Duodenal mucosa (tissue), 2 donors: ENCODE data around the gene PDLIM1.

ENCODE experiments used
- H3K27ac ChIP-seq: one replicate; pipeline ENCODE4 v1.7.0; 2013; ENCODE audit warnings: low read depth, low read length
- H3K27me3 ChIP-seq, 2 donors: one replicate each; pipeline ENCODE4 v1.7.0; 2013; ENCODE audit warnings: low read length in 2 of 2, control low read depth in 1 of 2; ENCODE audit not compliant: insufficient read depth in 2 of 2, control insufficient read depth in 1 of 2
- H3K36me3 ChIP-seq, 2 donors: one replicate each; pipeline ENCODE4 v1.7.0; 2013; ENCODE audit warnings: low read length in 2 of 2, control low read depth in 1 of 2; ENCODE audit not compliant: insufficient read depth in 2 of 2, control insufficient read depth in 1 of 2
- H3K4me1 ChIP-seq, 2 donors: one replicate each; pipeline ENCODE4 v1.7.0; 2013; ENCODE audit warnings: low read length in 2 of 2, control low read depth in 1 of 2; ENCODE audit not compliant: insufficient read depth in 2 of 2, control insufficient read depth in 1 of 2
- H3K4me3 ChIP-seq, 2 donors: one replicate each; pipeline ENCODE4 v1.7.0; 2013; ENCODE audit warnings: low read length in 2 of 2, low read depth in 1 of 2
- H3K9ac ChIP-seq, 2 donors: one replicate each; pipeline ENCODE4 v1.7.0; 2013; ENCODE audit warnings: low read length in 2 of 2, low read depth in 1 of 2
- H3K9me3 ChIP-seq, 2 donors: one replicate each; pipeline ENCODE4 v1.7.0; 2013; ENCODE audit warnings: low read length in 2 of 2, control low read depth in 1 of 2; ENCODE audit not compliant: control insufficient read depth in 1 of 2

PDLIM1 gene

GRCh38 chr10:95290461-95291364 is at the start of gene PDLIM1:
Gene PDLIM1 (minus strand): TSS chr10:95291003. CDS start chr10:95290915, 88 bp downstream.
- Histone ChIP-seq H3K36me3 (no peaks in the 10 kb centered on the region), H3K27me3 (no peaks in the 10 kb centered on the region), H3K4me3 (peak within 1 kb of the TSS; percentile 83 to 87), H3K27ac (peak within 1 kb of the TSS; percentile 89), H3K9me3 (no peaks in the 10 kb centered on the region), H3K4me1 (peaks cover 37 to 38% of the 10 kb centered on the region in 2 donors), H3K9ac (peak within 1 kb of the TSS; percentile 88 to 94)

- Histone ChIP-seq H3K27ac (no peak overlapping the region), H3K4me3 (no peak overlapping the region), H3K4me1 (peaks cover 0 to 6% of the 10 kb centered on the region in 2 donors)
Measured at GRCh38 chr10:95339863-95340262, 49.1 kb upstream of the PDLIM1 start.

GRCh38 chr10:95337423-95338160 is 46.8 kb upstream of the PDLIM1 start:
- no peak overlapping the region for H3K4me3 ChIP-seq
- H3K27me3 ChIP-seq, result no peaks in the 10 kb centered on the region
- H3K4me1 ChIP-seq, result peaks cover 0 to 8% of the 10 kb centered on the region in 2 donors
- H3K9ac ChIP-seq, result no peak overlapping the region
- no peaks in the 10 kb centered on the region for H3K9me3 ChIP-seq
- H3K27ac ChIP-seq, result no peak overlapping the region
- peaks cover 0 to 6% of the 10 kb centered on the region in 2 donors for H3K36me3 ChIP-seq

More at GRCh38 chr10:95339863-95340262, 49.1 kb upstream of the PDLIM1 start:
- H3K9me3 ChIP-seq, result no peaks in the 10 kb centered on the region
- H3K27me3 ChIP-seq, result no peaks in the 10 kb centered on the region
- H3K36me3 ChIP-seq, result peaks cover 0 to 6% of the 10 kb centered on the region in 2 donors
- H3K9ac ChIP-seq, result no peak overlapping the region

GRCh38 chr10:95336702-95337101 is 45.9 kb upstream of the PDLIM1 start:
- Histone ChIP-seq H3K36me3 (peaks cover 0 to 6% of the 10 kb centered on the region in 2 donors), H3K27ac (no peak overlapping the region), H3K9me3 (no peaks in the 10 kb centered on the region), H3K27me3 (no peaks in the 10 kb centered on the region), H3K4me3 (no peak overlapping the region), H3K4me1 (peaks cover 0 to 8% of the 10 kb centered on the region in 2 donors), H3K9ac (no peak overlapping the region)

- no peaks in the 10 kb centered on the region for H3K27me3 ChIP-seq
- H3K4me3 ChIP-seq, result no peak overlapping the region
- H3K9ac ChIP-seq, result no peak overlapping the region
- H3K4me1 ChIP-seq, result peaks cover 0 to 8% of the 10 kb centered on the region in 2 donors
- peaks cover 0 to 6% of the 10 kb centered on the region in 2 donors for H3K36me3 ChIP-seq
- H3K27ac ChIP-seq, result no peak overlapping the region
- H3K9me3 ChIP-seq, result no peaks in the 10 kb centered on the region
Measured at GRCh38 chr10:95335933-95336699, 45.3 kb upstream of the PDLIM1 start.

- H3K27me3 ChIP-seq, result no peaks in the 10 kb centered on the region
- peaks cover 0 to 8% of the 10 kb centered on the region in 2 donors for H3K4me1 ChIP-seq
- H3K36me3 ChIP-seq, result peaks cover 0 to 6% of the 10 kb centered on the region in 2 donors
- peak overlapping the region; percentile 90 for H3K27ac ChIP-seq
- no peak overlapping the region for H3K4me3 ChIP-seq
- H3K9ac ChIP-seq, result no peak overlapping the region
- no peaks in the 10 kb centered on the region for H3K9me3 ChIP-seq
Measured at GRCh38 chr10:95334805-95335144, 44.0 kb upstream of the PDLIM1 start.

- H3K4me1 ChIP-seq, result peaks cover 0 to 8% of the 10 kb centered on the region in 2 donors
- H3K36me3 ChIP-seq, result peaks cover 0 to 6% of the 10 kb centered on the region in 2 donors
- H3K27ac ChIP-seq, result peak overlapping the region; percentile 90
- H3K9ac ChIP-seq, result no peak overlapping the region
- H3K4me3 ChIP-seq, result no peak overlapping the region
- H3K9me3 ChIP-seq, result no peaks in the 10 kb centered on the region
- no peaks in the 10 kb centered on the region for H3K27me3 ChIP-seq
Measured at GRCh38 chr10:95333997-95334804, 43.4 kb upstream of the PDLIM1 start.

- Histone ChIP-seq H3K36me3 (peaks cover 0 to 6% of the 10 kb centered on the region in 2 donors), H3K9me3 (no peaks in the 10 kb centered on the region), H3K9ac (no peak overlapping the region), H3K4me3 (no peak overlapping the region), H3K27ac (no peak overlapping the region), H3K4me1 (peaks cover 3 to 11% of the 10 kb centered on the region in 2 donors), H3K27me3 (no peaks in the 10 kb centered on the region)
Measured at GRCh38 chr10:95332666-95333249, 42.0 kb upstream of the PDLIM1 start.

- Histone ChIP-seq H3K27ac (no peak overlapping the region), H3K27me3 (no peaks in the 10 kb centered on the region), H3K36me3 (peaks cover 0 to 6% of the 10 kb centered on the region in 2 donors), H3K9ac (no peak overlapping the region), H3K4me1 (peaks cover 11 to 19% of the 10 kb centered on the region in 2 donors), H3K9me3 (no peaks in the 10 kb centered on the region), H3K4me3 (no peak overlapping the region)
Measured at GRCh38 chr10:95331596-95332130, 40.9 kb upstream of the PDLIM1 start.
